Ecto neural progenitor cell (in vitro differentiated cells): ENCODE results near the gene UBE2QL1.

ENCODE experiments used
- DNase-seq: peaks from one replicate; pipeline ENCODE4 v3.0.0-alpha.2; 2018; ENCODE audit warnings: low spot score

Gene UBE2QL1

DNA sequence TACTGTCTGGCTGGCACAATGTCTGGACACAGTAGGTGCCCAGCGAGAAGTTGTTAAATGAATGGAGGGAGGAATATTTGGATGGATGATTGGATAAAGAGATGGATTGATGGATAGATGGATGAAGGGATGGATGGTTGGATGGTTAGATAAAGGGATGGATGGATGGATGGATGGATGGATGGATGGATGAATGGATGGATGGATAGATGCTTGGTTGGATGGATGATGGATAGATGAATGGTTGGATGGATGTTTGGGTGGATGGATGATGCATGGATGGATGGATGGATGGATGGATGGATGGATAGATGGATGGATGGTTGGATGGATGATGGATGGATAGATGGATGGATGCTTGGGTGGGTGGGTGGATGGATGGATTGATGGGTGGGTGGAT lies 90.4 kb downstream of the UBE2QL1 start:
- no peak for DNase-seq

GRCh38 chr5:6540111-6540827 lies 91.6 kb downstream of the UBE2QL1 start:
- DNase-seq, result peak; percentile 4

DNA sequence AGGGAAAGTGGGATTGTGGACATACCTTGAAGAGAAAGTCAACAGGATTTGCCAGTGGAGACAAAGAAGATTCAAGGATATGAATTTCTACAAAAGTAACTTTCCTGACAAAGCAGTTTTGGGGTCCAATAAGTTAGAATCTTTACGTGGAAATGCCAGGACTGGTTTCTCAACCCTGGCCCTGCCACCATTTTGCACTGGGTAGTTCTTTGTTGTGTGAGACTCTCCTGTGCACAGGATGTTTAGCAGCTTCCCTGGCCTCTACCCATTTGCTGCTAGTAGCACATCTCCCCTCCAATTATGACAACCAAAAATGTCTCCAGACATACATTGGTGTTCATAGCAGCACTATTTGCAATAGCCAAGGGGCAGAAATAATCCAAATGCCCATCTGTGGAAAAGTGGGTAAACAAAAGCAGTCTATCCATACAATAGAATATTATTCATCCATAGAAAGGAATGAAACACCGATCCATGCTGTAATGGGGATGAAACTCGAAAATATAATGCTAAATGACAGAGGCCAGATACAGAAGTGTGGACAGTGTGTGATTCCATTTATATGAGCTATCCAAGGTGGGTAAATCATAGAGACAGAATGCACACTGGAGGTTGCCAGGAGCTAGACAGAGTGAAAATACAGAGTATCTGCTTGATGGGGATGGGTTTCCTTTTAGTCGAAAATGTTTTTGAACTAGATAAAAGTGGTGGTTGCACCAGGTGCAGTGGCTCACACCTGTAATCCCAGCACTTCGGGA lies 92.8 kb downstream of the UBE2QL1 start:
- DNase-seq, result peak; percentile 12

DNA sequence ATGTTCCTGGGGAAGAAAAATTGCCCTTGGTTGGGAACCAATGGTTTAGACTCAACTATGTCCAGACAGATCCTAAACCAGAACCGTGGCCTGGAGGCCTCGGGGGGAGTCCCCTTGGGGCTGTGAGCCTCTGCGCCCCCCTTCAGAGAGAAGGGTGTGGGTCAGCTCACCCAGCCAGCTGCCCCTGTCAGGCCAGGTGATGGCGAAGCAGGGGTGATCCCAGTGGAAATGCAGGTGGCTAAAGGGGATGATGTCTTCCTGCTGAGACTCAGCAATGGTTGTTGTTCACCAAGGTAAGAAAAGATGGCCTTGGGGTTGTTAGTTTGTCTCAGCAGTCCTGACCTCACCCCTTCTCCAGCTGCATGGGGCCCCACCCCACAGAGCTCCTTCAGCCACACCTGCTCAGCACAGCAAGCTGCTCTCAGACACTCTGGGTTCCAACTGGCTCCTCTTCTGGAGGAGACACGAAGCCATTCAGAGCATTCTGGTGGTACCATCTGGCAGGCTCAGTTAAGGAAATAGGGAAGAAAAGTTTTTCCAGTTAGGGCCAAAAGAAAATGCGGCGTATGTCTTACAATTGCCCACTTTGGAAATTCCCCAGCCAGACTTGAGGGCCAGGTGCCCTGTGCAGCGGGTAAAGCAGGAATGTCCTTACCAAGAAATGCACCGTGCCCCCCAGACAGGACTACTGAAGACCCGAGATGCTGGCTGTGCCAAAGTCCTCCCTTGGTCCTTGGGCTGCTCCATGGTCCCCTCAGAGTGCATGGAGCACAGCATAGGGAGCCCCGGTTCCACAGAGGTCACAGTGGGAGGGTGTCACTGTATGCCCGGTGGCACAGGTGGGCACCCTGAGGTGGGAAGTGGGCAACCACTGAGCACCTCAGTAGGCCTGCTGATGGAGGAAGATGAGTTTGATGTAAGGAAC lies 94.0 kb downstream of the UBE2QL1 start:
- DNase-seq, result peak; percentile 17

- DNase-seq, result peak; percentile 15
Measured at GRCh38 chr5:6543346-6543730, 94.7 kb downstream of the UBE2QL1 start.

GRCh38 chr5:6543830-6544560 lies 95.3 kb downstream of the UBE2QL1 start:
- DNase-seq, result peak; percentile 29
